Kidney (tissue), 14 donors: ENCODE data around the gene PPM1G. TPM values are rescaled to one million over a fixed set of nuclear protein-coding genes. Genes with fewer than 3 reads are reported as not detected.

Source experiments
- DNase-seq, 5 donors: peaks; one replicate each; pipeline ENCODE4 v3.0.0-alpha.2; 2013 to 2020
- FAIRE-seq: peaks from 2 replicates; lab custom pipeline; 2012; peaks lifted over from hg19 to GRCh38; lab: Jason Lieb, UNC
- H3K27ac ChIP-seq, 2 donors: one replicate each; pipeline ENCODE4 v1.7.0; 2013; ENCODE audit warnings: low read depth in 2 of 2, low read length in 2 of 2, inconsistent platforms in 1 of 2
- H3K27me3 ChIP-seq: one replicate; pipeline ENCODE4 v1.7.1; 2013; ENCODE audit warnings: low read length, inconsistent platforms; ENCODE audit not compliant: control insufficient read depth, insufficient read depth
- H3K36me3 ChIP-seq, 3 donors: one replicate each; pipeline versions ENCODE4 v1.7.0 to v1.7.1; 2013; ENCODE audit warnings: low read length in 3 of 3, control low read depth in 1 of 3, inconsistent platforms in 1 of 3; ENCODE audit not compliant: insufficient read depth in 3 of 3, control insufficient read depth in 2 of 3
- H3K4me1 ChIP-seq, 3 donors: one replicate each; pipeline versions ENCODE4 v1.7.0 to v1.7.1; 2013; ENCODE audit warnings: low read length in 3 of 3, inconsistent platforms in 1 of 3, low read depth in 1 of 3; ENCODE audit not compliant: control insufficient read depth in 2 of 3, insufficient read depth in 2 of 3
- H3K4me3 ChIP-seq, 3 donors: one replicate each; pipeline versions ENCODE4 v1.7.0 to v1.8.1; 2013; ENCODE audit warnings: low read length in 3 of 3, control low read depth in 1 of 3, inconsistent platforms in 1 of 3
- H3K9ac ChIP-seq, 3 donors: one replicate each; pipeline versions ENCODE4 v1.7.0 to v1.7.1; 2013; ENCODE audit warnings: low read length in 3 of 3, control low read depth in 1 of 3, inconsistent platforms in 1 of 3
- H3K9me3 ChIP-seq, 3 donors: one replicate each; pipeline versions ENCODE4 v1.7.0 to v1.7.1; 2013; ENCODE audit warnings: low read length in 3 of 3, control low read depth in 1 of 3, inconsistent platforms in 1 of 3; ENCODE audit not compliant: control insufficient read depth in 2 of 3, insufficient read depth in 1 of 3
- CTCF ChIP-seq: IDR thresholded peaks from 3 replicates; pipeline ENCODE4 v1.5.1; 2012; ENCODE audit warnings: mild to moderate bottlenecking, moderate library complexity, borderline replicate concordance; ENCODE audit not compliant: insufficient read depth; ENCODE audit errors: extremely low read depth
- intact Hi-C: fragments of 100-400 bp; cut with DNase I; formaldehyde crosslinking; loops from one replicate; pipeline ENCODE4 v1.11.1; 2022
- polyA plus RNA-seq: library from polyadenylated mRNA; stranded (reverse); fragments of 350-450 nt; fragmentation: Illumina TruSeq; extraction: RNeasy Lipid Tissue Mini Kit (QIAGEN cat#74804); gene quantifications from one replicate; pipeline ENCODE4 v1.2.3, GENCODE V29; 2014; ENCODE audit warnings: low read depth, low replicate concordance; ENCODE audit not compliant: insufficient read depth
- total RNA-seq: library from RNA; stranded (reverse); fragmentation: NEBNext Ultra II Directional; extraction: Animal tissue kit (Norgen Biotek cat#: 25700); gene quantifications from one replicate; pipeline ENCODE4 v1.2.1, GENCODE V29; 2021
- donor health status: control.
- donor health status: control.
- donor health status: control.
- donor health status: control.
- donor health status: control.
- donor health status: DM: yes; HTN: yes; CAD: no.
- donor health status: Normal renal cell carcinoma (clear cell type).

The PPM1G gene
- total and polyA plus RNA-seq, 2 donors from 2014 or later, result 50.7 to 60.7 TPM

- Histone ChIP-seq H3K27me3 (no peaks in the 10 kb centered on the region), H3K4me1 (peaks cover 0 to 3% (median 0%) of the 10 kb centered on the region in 3 donors), H3K9me3 (no peaks in the 10 kb centered on the region), H3K27ac (no peak overlapping the region), H3K9ac (no peak overlapping the region), H3K36me3 (no peaks in the 10 kb centered on the region), H3K4me3 (no peak overlapping the region)
- intact Hi-C loops, result no loop called here
- FAIRE-seq (no peak), DNase-seq (no peak)
- no peak for TF ChIP-seq CTCF
Observed at GRCh38 chr2:27422958-27423357, 13.6 kb upstream of the PPM1G start.

GRCh38 chr2:27421660-27422250 is 12.4 kb upstream of the PPM1G start:
- TF ChIP-seq CTCF, result no peak
- H3K36me3 ChIP-seq, result no peaks in the 10 kb centered on the region
- no peaks in the 10 kb centered on the region for H3K9me3 ChIP-seq
- no peak for FAIRE-seq
- intact Hi-C loops, result no loop called here
- H3K4me3 ChIP-seq, result no peak overlapping the region
- no peaks in the 10 kb centered on the region for H3K4me1 ChIP-seq
- no peak overlapping the region for H3K9ac ChIP-seq
- no peaks in the 10 kb centered on the region for H3K27me3 ChIP-seq
- H3K27ac ChIP-seq, result no peak overlapping the region
- DNase-seq, result no peak

DNA sequence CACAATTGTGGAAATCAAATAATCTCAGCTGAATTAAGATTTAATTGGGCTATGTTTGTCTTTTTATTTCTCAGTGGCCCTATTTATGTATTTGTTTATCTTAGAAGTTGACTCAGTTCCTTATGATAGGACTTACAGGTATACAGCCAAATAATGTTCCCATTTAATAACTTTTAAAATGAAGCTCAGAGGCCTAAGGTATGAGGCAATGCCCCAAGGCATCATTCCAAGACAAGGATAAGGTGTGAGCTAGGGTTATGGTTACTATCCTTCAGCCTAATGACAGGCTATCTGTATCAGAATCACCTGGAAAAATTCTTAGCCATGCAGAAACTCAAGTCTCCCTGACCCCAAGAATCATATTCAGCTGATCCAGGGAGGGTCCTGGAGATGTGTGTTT is 11.6 kb upstream of the PPM1G start:
- no peaks in the 10 kb centered on the region for H3K27me3 ChIP-seq

More for the DNA sequence above, 11.6 kb upstream of the PPM1G start:
- no peaks in the 10 kb centered on the region for H3K9me3 ChIP-seq
- intact Hi-C loops, result no loop called here
- no peaks in the 10 kb centered on the region for H3K36me3 ChIP-seq
- no peak overlapping the region for H3K27ac ChIP-seq
- no peaks in the 10 kb centered on the region for H3K4me1 ChIP-seq
- FAIRE-seq (no peak), DNase-seq (no peak)
- no peak for TF ChIP-seq CTCF
- no peak overlapping the region for H3K9ac ChIP-seq
- no peak overlapping the region for H3K4me3 ChIP-seq
